ENCODE results near the gene NEAT1. TPM values are rescaled to one million over a fixed set of nuclear protein-coding genes. Genes with fewer than 3 reads are reported as not detected.

The NEAT1 gene
- total RNA-seq, 1 donor from 2014 or later = 333 TPM

DNA sequence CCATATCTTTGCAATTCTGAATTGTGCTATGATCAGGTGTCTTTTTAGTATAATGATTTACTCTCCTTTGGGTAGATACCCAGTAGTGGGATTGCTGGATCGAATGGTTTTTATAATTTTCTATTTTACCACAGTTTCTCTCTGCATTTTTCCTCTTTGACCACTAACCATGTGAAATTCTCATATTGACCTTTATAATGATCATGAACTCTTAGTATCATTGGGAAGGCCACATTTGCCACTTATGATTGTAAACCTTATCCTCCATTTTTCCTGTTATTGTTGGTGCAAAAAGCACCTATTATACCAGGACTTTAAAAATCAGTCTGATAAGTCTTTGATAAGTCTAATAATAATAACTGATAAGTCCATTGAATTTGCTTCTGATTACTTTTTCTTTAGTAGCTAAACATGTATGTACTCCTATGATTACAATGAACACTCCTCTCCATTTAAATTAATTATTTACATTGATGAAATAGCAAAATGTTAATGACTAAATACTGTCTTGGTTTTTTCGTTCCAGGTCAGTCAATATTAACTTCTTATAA lies 9.6 kb downstream of the NEAT1 start:
- H3K27me3 Mint-ChIP-seq (ENCODE audit: low read depth) = no peaks in the 10 kb centered on the region
- no peaks in the 10 kb centered on the region for H3K9me3 Mint-ChIP-seq (ENCODE audit: low read depth)
- peak overlapping the region; percentile 81 for H3K27ac Mint-ChIP-seq (ENCODE audit: unreplicated experiment)
- peaks cover 27% of the 10 kb centered on the region for H3K36me3 Mint-ChIP-seq (ENCODE audit: low read depth)
- peak overlapping the region; percentile 50 for H3K4me3 Mint-ChIP-seq (ENCODE audit: unreplicated experiment)
- peaks cover 88% of the 10 kb centered on the region for H3K4me1 Mint-ChIP-seq (ENCODE audit: low read depth)
- DNase-seq (ENCODE audit: low spot score) = no peak
- TF ChIP-seq CTCF (IDR thresholded peaks at IDR 0.05) = no peak

DNA sequence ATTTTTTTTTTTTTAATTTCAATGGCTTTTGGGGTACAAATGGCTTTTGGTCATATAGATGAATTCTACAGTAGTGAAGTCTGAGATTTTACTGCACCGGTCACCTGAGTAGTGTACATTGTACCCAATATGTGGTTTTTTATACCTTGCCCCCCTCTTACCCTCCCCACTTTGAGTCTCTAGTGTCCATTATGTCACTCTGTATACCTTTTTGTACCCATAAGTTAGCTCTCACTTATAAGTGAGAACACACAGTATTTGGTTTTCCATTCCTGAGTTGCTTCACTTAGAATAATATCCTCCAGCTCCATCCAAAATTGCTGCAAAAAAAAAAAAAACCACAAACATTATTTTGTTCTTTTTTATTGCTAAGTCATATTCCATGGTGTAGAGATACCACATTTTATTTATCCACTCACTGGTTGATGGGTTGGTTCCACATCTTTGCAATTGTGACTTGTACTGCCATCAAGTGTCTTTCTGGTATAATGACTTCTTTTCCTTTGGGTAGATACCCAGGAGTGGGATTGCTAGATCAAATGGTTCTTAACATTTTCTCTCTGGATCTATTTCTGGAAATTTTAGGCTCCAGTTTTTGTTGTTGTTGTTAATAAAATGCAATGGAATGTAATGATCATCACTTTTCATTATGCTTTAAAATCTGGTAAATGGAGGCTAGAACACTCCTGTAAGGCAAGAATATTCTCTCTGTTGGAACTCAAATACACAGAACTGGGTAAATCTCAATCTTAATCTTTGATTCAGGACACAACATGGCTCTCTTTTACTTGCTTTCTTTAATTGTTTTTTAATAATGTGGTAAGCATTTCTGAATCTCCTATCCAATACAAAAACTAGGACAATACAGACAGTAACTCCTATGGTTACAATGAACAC lies 10.3 kb downstream of the NEAT1 start:
- Mint-ChIP-seq H3K9me3 (ENCODE audit: low read depth) (no peaks in the 10 kb centered on the region), H3K4me1 (ENCODE audit: low read depth) (peaks cover 88% of the 10 kb centered on the region), H3K27ac (ENCODE audit: unreplicated experiment) (peak overlapping the region; percentile 81), H3K27me3 (ENCODE audit: low read depth) (no peaks in the 10 kb centered on the region), H3K36me3 (ENCODE audit: low read depth) (peaks cover 28% of the 10 kb centered on the region), H3K4me3 (ENCODE audit: unreplicated experiment) (peak overlapping the region; percentile 50)
- peak; percentile 78 for TF ChIP-seq CTCF (IDR thresholded peaks at IDR 0.05)
- DNase-seq (ENCODE audit: low spot score) = no peak

- Mint-ChIP-seq H3K4me1 (ENCODE audit: low read depth) (peaks cover 85% of the 10 kb centered on the region), H3K36me3 (ENCODE audit: low read depth) (peaks cover 28% of the 10 kb centered on the region), H3K4me3 (ENCODE audit: unreplicated experiment) (peak overlapping the region; percentile 50), H3K9me3 (ENCODE audit: low read depth) (no peaks in the 10 kb centered on the region), H3K27me3 (ENCODE audit: low read depth) (no peaks in the 10 kb centered on the region), H3K27ac (ENCODE audit: unreplicated experiment) (peak overlapping the region; percentile 81)
- DNase-seq (ENCODE audit: low spot score) = no peak
- no peak for TF ChIP-seq CTCF (IDR thresholded peaks at IDR 0.05)
Measured at GRCh38 chr11:65433657-65434056, 11.1 kb downstream of the NEAT1 start.

- no peak for DNase-seq (ENCODE audit: low spot score)
- peak overlapping the region; percentile 35 for H3K4me3 Mint-ChIP-seq (ENCODE audit: unreplicated experiment)
- TF ChIP-seq CTCF (IDR thresholded peaks at IDR 0.05) = no peak
- peak overlapping the region; percentile 75 for H3K27ac Mint-ChIP-seq (ENCODE audit: unreplicated experiment)
- no peaks in the 10 kb centered on the region for H3K9me3 Mint-ChIP-seq (ENCODE audit: low read depth)
- no peaks in the 10 kb centered on the region for H3K27me3 Mint-ChIP-seq (ENCODE audit: low read depth)
- peaks cover 87% of the 10 kb centered on the region for H3K4me1 Mint-ChIP-seq (ENCODE audit: low read depth)
- peaks cover 31% of the 10 kb centered on the region for H3K36me3 Mint-ChIP-seq (ENCODE audit: low read depth)
Measured at GRCh38 chr11:65434057-65434666, 11.6 kb downstream of the NEAT1 start.

DNA sequence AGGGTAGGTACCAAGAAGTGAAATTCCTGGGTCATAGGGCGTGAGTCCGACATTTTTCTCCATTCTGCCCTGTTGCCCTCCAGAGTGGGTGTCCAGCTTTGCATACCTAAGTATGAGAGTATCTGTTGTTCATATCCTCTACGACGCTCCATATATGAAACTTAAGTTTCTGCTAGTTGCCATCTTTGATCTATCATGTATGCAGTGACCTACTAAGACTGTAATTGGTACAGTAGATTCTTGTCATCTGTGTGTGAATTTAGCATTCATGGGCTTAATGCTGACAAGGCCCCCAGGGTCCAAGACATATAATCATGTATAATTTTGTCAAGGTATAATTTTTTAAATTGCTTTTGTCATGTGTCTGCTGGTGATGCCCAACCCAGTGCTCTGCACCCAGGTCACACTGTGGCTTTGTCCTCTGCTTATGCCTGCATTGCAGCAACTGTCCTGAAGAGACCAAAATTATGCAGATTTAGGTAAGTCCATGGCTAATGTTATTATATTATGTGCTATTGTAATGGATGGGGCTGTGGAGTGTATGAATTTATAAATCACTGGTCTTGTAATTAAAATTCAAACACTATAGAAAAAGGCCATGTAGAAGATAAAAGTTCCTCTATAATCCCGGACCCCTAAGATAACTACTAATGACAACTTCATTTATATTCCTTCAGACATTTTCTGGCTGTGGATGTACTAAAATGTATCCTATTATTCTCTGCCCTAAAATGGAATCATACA lies 12.2 kb downstream of the NEAT1 start:
- Mint-ChIP-seq H3K4me3 (ENCODE audit: unreplicated experiment) (peak overlapping the region; percentile 35), H3K4me1 (ENCODE audit: low read depth) (peaks cover 87% of the 10 kb centered on the region), H3K36me3 (ENCODE audit: low read depth) (peaks cover 34% of the 10 kb centered on the region), H3K9me3 (ENCODE audit: low read depth) (no peaks in the 10 kb centered on the region), H3K27me3 (ENCODE audit: low read depth) (no peaks in the 10 kb centered on the region), H3K27ac (ENCODE audit: unreplicated experiment) (peak overlapping the region; percentile 75)
- no peak for TF ChIP-seq CTCF (IDR thresholded peaks at IDR 0.05)
- no peak for DNase-seq (ENCODE audit: low spot score)
